NCI-H187 treated with DMSO at 0.1 percent for 48 hours (cell line): Measurements from ENCODE around the gene FKBP7.
"Not testable (repeated sequence)": the region's sequence is repeated elsewhere in the genome, so short reads cannot be mapped to it uniquely, and the experiment has no call there.

Source experiments
- DNase-seq: peaks from one replicate; lab custom pipeline; 2025; lab: John Stamatoyannopoulos, UW

The FKBP7 gene

DNA sequence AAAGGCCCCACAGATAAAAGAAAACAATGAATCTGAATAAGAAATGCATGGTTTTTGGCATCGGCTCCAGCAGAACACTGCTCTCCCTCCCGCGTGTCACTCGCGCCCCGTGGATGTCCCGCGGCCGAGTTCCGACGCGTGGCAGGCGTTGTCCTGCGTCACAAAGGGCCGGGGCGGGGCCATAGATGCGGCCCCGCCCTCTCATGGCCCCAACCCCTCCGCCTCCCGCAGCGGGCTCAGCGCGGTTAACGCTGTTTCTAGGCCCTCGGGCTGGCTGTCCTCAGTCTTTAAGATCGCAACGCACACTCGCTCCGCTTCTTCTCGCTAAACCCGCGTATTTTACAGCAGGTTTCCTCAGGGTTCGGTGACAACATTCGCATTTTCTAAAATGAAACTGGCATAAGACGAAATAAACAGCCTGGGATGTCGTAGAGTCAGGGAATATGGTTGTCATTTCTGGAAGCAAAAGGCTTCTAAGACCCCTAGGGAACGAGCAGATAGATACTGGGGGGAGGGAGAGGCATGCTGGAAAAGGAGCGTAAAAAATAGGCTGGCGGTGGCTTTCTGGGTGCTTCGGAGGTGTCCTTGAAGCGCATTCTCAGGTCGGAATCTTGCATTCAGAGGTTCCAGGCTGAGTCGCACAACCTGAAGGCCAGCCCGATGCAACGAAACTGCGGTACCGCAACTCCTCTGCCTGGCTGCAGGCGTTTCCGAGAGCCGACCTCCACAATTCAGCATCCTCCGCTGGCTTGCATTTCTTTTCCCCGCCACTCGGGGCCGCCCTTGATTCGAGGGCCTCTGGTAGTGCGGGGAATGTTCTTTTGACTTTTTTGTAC is at the start of gene FKBP7:
TSS of gene FKBP7 (minus strand) at position 162 of the 836 bp plus-strand sequence. CDS start at position 61, 101 bp downstream.
- DNase-seq: no peak

GRCh38 chr2:178527592-178527991 is 49.2 kb upstream of the FKBP7 start:
- no peak for DNase-seq

DNA sequence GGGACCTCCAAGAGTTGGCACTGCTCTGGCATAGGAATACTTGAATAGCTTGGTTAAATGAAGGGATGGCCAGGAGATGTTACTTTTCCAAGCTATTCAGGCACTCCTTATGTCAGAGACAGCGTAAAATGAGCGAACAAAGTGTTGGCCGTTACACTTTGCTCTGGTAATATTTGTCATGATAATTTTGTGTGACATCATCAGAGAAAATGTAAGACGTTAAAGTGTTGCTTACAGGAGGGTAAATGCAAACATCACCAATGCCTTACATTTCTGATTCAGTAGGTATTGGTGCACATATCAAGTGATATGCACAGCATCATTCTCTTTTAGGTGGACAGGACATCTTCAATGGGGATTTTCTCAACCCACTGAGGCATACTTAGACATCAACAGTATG is 47.9 kb upstream of the FKBP7 start:
- no peak for DNase-seq

DNA sequence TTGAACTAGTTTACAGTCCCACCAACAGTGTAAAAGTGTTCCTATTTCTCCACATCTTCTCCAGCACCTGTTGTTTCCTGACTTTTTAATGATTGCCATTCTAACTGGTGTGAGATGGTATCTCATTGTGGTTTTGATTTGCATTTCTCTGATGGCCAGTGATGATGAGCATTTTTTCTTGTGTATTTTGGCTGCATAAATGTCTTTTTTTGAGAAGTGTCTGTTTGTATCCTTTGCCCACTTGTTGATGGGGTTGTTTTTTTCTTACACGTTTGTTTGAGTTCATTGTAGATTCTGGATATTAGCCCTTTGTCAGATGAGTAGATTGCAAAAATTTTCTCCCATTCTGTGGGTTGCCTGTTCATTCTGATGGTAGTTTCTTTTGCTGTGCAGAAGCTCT is 47.1 kb upstream of the FKBP7 start:
- not testable (repeated sequence) for DNase-seq

GRCh38 chr2:178525010-178525409 is 46.6 kb upstream of the FKBP7 start:
- DNase-seq: not testable (repeated sequence)

- DNase-seq: no peak
Measured at GRCh38 chr2:178523596-178524134, 45.3 kb upstream of the FKBP7 start.

GRCh38 chr2:178522950-178523595 is 44.7 kb upstream of the FKBP7 start:
- no peak for DNase-seq

- DNase-seq: no peak
Measured at GRCh38 chr2:178521304-178522150, 43.1 kb upstream of the FKBP7 start.

DNA sequence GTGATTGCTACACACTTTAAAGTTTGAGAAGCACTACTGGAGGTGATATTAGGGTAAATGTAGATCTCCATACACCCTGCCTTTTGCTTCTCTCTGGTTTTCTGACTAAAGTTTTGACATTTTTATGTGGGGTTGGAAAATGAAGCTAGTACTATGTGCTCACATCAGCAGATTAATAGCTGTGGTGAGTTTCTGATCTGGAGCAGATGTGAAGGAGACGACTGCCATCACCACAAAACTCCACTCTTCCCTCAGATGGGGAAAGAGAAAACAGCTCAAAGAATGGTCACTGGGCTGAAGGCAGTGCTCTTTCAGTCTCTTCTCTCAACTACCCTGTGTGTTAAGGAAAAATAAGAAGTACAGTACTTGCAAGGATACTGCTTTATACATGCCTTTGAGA is 39.1 kb upstream of the FKBP7 start:
- no peak for DNase-seq

GRCh38 chr2:178514664-178515063 is 36.3 kb upstream of the FKBP7 start:
- DNase-seq: no peak

GRCh38 chr2:178513876-178514275 is 35.5 kb upstream of the FKBP7 start:
- DNase-seq: no peak

DNA sequence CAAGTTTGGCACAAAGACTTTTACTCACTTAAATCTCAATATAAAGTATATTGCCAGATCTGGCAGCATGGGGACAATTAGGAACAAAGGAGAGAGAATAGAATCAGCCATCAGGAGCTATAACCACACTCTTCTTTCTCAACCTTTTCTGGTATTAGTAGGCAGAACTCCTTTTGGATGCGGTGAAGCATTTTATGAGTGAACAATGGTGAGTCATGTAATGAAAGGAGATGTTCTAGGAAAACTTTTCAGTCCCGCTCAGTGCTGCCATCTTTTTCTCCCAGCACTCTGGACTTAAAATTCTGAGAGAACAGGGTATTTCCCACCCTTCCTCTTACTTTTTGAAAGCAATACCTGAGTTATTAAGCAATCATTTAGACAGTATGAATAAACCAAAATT is 34.1 kb upstream of the FKBP7 start:
- no peak for DNase-seq

- DNase-seq: no peak
Measured at GRCh38 chr2:178510384-178510783, 32.0 kb upstream of the FKBP7 start.

DNA sequence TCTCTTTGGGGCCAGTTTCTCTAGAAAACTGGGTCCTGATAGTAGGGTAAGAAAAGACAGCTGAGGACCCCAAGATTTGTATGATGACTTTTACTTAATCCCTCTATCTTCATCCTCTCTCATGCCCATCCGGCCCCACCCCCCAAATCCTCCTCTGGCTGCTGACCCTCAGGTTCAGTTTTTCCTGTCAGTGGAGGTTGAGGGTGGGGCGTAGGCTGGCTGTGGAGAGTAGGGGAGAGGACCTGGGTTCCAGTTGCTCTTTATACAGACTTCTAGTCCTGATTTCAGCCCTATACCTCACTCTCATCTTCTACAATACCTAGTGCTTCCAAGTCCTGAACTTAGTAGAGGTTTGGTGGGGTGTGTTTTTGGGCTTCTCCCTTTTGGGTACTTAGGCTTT is 30.2 kb upstream of the FKBP7 start:
- no peak for DNase-seq

- no peak for DNase-seq
Measured at GRCh38 chr2:178506949-178507348, 28.5 kb upstream of the FKBP7 start.

DNA sequence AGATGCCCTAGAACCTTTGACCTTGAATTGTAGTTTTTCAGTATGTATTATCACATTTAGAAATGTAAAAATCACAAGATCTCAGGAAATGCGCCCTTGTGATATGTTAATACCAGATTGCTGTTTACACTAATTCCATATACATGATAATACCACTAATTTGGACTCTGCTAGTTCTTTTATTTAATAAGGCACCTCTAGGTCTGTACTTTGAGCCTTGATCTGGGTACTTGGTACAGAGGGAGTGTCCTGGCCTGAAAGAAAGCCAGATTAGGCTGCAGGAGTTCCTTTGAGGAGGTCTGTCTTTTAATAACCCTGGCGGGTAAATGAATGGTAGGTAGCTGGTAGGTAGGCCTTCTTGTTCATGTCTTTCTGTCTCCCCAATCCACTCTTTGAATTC is 28.1 kb upstream of the FKBP7 start:
- no peak for DNase-seq

DNA sequence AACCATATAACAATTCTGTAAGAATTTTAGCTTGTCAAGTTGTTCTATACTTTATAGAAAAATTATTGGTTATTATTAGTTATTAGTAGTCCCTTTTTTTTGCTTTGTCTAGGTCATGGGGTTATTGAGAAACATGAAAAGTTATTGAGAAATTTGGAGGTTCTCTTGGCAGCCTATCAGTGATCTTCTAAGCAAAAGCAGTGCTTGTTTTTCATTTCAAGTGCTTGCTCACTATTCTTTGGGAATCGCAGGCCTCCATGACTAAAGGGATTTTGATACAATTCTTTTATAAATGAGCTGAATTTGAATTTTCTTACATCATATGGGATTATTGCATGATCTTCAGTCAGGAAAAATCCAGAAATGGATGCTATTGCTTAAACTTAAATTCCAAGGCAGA is 27.7 kb upstream of the FKBP7 start:
- no peak for DNase-seq

DNA sequence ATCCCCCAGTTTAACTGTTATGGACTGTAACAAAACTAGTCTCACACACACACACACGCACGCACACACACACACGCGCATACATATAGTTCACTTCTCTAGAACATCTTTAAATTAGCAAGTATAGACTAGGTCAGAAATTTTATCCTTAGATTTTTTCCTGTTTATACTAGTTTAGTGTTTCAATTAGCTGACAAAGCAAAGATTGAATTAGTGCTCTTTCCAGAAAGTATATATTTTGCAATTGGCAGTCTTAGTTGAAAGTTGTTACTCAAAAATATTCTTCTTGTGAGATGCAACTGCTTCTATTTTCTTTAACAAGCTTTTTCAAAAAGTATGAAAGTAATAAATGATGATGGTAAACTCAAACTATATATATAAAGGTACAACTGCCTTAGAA is 24.4 kb upstream of the FKBP7 start:
- DNase-seq: no peak

DNA sequence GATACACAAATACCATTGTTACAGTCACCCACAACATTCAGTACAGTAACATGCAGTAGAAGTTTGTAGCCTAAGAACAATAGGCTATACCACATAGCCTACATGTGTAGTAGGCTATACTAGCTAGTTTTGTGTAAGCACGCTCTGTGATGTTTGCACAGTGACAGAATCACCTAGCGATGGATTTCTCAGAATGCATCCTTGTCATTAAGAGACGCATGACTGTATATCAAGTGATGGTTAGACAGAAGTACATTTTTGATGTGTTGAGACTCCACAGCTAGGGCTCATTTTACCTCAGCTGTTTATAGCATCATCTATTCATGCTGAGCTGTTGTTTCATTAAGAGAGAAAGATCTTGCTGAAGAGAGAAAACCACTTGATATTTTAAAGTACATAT is 21.2 kb upstream of the FKBP7 start:
- no peak for DNase-seq

GRCh38 chr2:178498137-178498536 is 19.7 kb upstream of the FKBP7 start:
- no peak for DNase-seq

DNA sequence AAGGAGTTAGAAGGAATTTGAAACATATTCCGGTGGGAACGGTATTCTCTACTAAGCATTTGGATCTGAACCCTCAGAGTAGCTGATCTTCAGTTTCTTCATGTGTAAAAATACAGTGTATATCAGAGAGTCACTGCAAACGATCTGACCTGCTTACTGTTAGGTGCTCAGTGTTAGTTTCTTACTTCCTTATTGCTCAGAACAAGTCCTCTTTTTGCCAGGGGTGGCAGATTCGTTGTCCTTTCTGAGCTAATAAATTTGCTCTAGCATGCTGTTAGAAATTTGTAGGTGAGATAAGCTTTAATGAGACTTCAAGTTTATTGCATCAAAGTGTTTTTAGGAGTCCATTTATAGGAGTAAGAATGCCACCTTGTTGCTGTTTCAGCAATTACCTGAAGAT is 17.6 kb upstream of the FKBP7 start:
- no peak for DNase-seq

- DNase-seq: no peak
Measured at GRCh38 chr2:178491612-178492011, 13.2 kb upstream of the FKBP7 start.
